DMS114 treated with DMSO at 0.1 percent for 48 hours (cell line): Measurements from ENCODE around the gene WDR27.
"Not testable (repeated sequence)": the region's sequence is repeated elsewhere in the genome, so short reads cannot be mapped to it uniquely, and the experiment has no call there.

Experiments used
- DNase-seq: peaks from one replicate; lab custom pipeline; 2025; ENCODE audit not compliant: unreplicated experiment; lab: John Stamatoyannopoulos, UW

WDR27 gene

GRCh38 chr6:169494038-169494437 lies 207.8 kb downstream of the WDR27 start:
- no peak for DNase-seq

- DNase-seq: no peak
Observed at GRCh38 chr6:169491482-169491881, 210.3 kb downstream of the WDR27 start.

DNA sequence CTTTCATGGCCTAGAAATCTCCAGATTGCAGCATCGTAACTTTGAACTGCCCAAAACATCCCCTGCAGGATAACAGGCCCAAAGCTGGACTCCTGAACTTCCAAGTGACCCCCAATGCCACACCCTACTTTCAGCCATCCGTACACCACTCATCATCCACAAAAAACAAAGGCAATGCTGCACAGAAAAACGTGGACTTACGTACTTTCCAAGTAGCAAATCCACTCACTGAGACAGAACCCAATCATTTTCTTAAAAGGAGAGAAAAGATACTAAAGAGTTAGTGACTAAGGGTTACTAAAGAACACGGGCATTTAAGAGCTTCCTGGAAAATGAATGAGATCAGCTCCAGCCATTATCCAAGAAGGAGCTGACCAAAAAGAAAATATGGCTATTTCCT lies 211.0 kb downstream of the WDR27 start:
- DNase-seq: no peak

GRCh38 chr6:169490246-169490641 lies 211.6 kb downstream of the WDR27 start:
- DNase-seq: no peak

DNA sequence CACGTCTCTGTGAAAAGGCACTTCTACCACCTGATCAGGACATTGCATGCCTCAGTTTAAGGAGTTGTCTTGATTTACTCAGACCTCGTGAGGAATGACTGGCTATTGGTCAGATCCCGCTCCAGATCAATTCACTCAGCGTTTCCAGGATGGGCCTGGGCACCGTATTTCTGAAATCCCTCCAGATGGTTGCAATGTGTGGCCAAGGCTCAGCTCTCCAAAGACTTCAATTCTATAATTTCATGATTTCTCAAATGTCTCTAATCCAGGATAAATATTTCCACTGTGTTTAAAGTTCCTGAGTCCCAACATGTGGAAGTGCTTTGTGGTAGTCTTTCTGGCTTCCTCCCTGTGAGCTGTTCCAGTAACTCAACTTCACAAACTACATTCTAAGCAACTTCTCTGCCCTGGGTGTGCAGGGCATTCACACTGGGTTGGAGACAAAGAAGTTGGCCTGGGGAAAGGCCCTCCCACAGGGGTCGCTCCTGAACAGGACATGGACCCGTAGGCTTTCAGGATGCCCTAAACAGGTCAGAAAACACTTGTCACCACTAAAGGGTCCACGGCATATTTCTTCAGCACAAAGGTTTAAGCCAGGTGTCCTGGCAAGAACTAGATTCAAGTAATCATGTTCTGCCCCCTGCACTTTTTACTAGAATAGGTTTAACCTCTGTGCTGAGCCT lies 212.1 kb downstream of the WDR27 start:
- DNase-seq: no peak

DNA sequence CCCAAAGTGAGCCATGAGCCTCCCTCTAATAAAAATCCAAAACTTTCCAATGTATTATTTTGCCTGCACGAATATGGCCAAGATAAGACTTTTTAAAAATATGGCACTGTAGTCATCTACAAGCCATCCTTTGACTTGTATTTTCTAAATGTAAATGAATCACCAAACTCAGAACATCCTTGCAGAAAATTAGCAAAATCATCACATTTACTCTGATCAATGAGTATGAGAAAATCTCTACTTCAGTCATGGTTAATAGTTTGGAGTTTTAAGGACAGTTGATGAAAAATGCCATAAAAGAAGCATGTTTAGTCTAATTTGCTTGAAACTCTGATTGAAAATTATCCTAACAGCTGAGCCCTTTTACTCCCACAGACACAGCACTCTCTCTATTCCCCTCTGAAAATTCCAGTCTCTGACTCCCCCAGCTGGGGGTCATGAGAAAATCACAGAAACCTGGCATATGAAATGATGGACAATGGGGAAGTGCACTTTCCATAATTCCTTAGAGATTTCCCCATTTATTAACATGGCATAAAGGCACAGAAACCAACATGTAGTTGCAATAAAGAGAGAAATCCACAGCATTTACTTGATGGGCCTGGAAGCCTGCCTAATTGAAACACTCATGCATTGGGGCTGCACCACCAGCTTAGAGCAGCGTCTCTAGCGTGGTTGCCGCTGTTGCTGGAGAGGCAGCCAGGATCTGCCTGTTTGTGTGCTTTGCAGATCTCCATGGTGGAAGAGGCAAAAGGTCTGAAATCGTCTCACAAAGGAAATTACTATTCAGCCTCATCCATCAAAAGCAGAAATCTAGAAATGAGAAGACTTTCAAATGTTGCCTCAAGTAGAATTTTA lies 214.0 kb downstream of the WDR27 start:
- no peak for DNase-seq

DNA sequence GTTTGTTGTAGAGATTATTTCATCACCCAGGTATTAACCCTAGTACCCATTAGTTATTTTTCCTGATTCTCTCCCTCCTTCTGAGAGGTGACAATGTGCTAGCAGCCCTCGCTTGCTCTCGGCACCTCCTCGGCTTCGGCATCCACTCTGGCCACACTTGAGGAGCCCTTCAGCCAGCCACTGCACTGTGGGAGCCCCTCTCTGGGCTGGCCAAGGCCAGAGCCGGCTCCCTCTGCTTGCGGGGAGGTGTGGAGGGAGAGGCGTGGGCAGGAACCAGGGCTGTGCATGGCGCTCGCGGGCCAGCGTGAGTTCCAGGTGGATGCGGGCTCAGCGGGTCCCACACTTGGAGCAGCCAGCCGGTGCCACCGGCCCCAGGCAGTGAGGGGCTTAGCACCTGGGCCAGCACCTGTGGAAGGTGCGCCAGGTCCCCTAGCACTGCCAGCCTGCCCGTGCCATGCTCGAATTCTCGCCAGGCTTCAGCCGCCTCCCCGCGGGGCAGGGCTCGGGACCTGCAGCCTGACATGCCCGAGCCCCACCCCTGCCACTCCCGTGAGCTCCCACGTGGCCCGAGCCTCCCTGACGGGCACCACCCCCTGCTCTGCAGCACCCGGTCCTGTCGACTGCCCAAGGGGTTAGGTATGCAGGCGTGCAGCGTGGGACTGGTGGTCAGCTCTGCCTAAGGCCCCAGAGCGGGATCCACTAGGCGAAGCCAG lies 221.9 kb downstream of the WDR27 start:
- no peak for DNase-seq

DNA sequence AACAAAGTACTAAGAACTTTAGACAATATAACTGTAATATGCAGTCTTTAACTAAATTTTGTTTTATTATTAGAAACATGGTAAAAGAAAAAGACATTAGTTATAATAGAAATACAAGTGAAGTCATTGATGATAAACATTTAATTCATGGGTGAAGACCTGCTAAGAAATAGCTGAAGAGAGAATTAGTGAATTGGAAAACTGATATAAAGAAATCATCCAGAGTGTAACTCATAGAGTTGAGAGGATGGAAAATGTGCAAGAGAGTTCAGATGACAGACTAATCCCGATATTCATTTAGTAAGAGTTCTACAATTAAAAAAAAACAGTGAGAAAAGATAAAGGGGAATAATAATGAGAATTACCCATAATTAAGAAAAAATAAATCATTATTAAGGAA lies 227.5 kb downstream of the WDR27 start:
- DNase-seq: no peak

DNA sequence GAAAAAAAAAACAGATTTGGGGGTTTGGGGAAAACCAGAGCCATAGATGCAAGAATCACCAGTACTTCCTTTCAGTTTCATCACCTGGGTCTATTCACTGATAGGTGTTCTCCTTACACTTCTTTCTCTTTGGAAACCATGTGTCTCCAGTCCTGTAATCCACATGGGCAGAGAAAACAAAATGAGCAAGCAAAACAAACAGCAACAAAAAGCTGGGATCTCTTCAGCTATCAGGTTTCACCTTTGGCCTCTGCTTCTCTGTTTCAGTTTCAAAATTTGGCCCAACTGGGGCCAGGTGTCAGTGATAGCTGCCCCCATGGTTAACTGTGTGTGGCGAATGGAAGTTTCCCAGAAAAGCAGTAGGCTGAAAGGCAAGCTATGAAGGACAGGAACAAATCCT lies 228.2 kb downstream of the WDR27 start:
- no peak for DNase-seq

DNA sequence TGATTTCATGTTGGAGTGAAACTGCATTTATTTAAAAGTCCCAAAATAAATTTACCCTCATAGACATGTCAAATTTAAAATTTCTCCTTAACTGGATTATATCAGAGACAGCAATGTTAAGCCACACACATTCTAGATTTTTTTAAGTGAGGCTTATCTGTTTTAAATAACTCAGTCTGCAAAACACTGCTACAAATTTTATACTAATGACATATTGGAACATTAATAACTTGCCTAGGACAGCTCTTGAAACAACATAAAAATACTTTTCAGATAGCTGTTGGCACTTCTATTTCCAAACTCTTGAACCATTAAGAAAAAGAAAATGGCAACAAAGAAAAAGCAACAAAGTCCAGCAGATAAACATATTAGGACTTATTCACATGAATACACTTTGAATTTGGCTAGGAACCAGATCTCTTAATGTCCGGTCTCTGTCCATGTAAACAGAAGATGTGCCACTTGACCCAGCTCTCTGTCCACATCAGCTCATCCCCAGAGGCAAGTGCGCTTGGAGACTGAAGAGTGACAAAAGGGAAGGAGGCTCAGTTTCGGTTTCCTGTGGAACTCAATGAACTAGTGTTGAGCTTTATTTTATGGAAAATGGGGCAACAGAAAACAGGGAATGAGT lies 228.9 kb downstream of the WDR27 start:
- DNase-seq: no peak

GRCh38 chr6:169470790-169471189 lies 231.0 kb downstream of the WDR27 start:
- no peak for DNase-seq

GRCh38 chr6:169469028-169469427 lies 232.8 kb downstream of the WDR27 start:
- no peak for DNase-seq

DNA sequence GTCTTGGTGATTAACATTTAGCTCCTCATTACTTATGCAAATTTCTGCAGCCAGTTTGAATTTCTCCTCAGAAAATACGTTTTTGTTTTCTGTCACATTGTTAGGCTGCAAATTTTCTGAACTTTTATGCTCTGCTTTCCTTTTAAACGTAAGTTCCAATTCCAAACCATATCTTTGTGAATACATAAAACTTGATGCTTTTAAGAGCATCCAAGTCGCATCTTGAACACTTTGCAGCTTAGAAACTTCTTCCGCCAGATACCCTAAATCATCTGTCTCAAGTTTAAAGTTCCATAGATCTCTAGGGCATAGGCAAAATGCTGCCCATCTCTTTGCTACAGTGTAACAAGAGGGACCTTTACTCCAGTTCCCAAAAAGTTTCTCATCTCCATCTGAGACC lies 234.1 kb downstream of the WDR27 start:
- DNase-seq: not testable (repeated sequence)

- not testable (repeated sequence) for DNase-seq
Observed at GRCh38 chr6:169466256-169466655, 235.6 kb downstream of the WDR27 start.

DNA sequence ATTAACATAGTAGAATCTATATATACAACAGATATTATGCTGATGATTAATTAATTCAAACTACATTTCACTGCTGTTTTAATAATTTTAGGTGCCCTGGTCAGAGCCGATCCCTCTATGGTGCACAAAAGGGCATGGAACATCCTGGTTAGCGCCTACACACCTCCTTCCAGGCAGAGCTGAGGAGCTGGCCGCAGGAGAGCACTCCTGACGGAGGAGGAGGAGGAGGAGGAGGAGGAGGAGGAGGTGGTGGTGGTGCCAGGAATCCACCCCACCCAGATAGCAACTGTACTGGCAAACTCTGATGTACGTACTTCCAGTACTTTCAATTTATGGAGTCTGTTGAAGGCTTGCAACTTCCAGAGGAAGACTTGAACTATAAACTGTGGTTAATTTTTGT lies 244.1 kb downstream of the WDR27 start:
- no peak for DNase-seq

DNA sequence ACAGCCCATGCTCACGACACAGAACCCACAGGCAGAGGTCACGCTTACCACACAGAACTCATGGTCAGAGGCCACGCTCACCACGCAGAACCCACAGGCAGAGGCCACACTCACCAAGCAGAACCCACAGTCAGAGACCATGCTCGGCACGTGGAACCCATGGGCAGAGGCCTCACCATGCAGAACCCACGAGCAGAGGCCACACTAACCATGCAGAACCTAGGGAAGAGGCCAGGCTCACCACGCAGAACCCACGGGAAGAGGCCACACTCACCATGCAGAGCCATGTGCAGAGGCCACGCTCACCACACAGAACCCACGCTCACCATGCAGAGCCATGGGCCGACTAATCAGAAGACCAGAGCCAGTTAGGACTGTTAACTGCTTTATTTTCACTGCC lies 245.0 kb downstream of the WDR27 start:
- DNase-seq: no peak

DNA sequence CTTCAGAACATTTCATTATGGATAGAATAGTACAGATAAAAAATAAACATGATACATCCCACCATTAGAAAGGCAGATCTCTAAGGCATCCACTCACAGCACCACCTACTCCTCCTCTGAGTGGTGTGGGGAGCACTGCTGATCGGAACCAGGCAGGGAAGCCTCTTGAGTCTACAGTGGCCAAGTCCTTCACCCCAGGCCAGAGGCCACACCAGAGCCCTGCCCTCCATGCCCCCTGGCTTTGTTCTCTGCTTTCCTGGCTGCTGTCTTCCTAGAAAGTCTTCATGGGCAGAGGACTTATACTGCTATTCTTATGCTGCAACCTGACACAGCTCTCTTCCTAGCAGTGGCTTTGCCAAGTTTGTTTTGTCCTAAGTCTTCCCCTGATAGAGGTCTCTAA lies 246.4 kb downstream of the WDR27 start:
- DNase-seq: no peak

DNA sequence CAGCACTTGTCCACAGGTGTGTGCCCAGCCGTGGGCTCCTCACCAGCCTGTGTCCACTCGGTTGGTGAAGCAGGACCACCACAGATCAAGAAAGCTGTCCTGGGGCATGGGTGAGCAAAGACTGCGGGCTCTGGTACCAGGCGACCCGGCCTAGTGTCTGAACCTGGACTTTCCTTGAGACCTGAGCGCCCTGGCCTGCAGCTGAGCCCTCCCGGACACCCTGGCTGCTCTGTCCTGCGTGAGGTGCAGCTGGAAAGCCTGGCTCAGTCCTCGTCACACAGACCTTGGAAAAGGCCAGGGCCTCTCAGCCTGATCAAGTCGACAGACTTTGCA lies 247.0 kb downstream of the WDR27 start:
- no peak for DNase-seq

- no peak for DNase-seq
Observed at GRCh38 chr6:169454204-169454871, 247.5 kb downstream of the WDR27 start.

GRCh38 chr6:169452869-169453620 lies 248.8 kb downstream of the WDR27 start:
- DNase-seq: no peak
